ENCODE results near the gene PTPN9. TPM values are rescaled to one million over a fixed set of nuclear protein-coding genes. Genes with fewer than 3 reads are reported as not detected.
A peak's percentile ranks its signal among the peaks of the same experiment; 100 is the strongest.

PTPN9 gene
- total RNA-seq = 10 to 100 TPM; 15.4 to 36.8 (median 20.6) TPM

- H3K4me1 ChIP-seq (replicated peaks in 1 of 2) = peaks cover 0 to 4% of the 10 kb centered on the region in 2 donors
- in situ Hi-C loops (cut with MboI; ENCODE audit: low pct_unique_long_range_greater_than_20kb in 2 of 9, low sequenced_read_pairs in 9 of 9, unreplicated experiment in 9 of 9) = no loop called here
- peak; percentile 77 to 94 (median 92) for ATAC-seq (replicated peaks in 6 of 8)
- 0 to 60% (median 20%) methylated on average over 1 to 9 of the region's 78 CpGs; no CpG with 5 or more reads in 1 of the 10 experiments for WGBS, 10 experiments
- peak within 1 kb of the TSS; percentile 63 to 92 (median 91) for H3K4me3 ChIP-seq
- H3K27ac ChIP-seq = peak within 1 kb of the TSS; percentile 57 to 75
Measured at GRCh38 chr15:75578948-75579920, at the start of gene PTPN9. Gene PTPN9, minus strand, starts transcription at chr15:75579315. Its CDS starts 539 bp downstream, at chr15:75578776.

DNA sequence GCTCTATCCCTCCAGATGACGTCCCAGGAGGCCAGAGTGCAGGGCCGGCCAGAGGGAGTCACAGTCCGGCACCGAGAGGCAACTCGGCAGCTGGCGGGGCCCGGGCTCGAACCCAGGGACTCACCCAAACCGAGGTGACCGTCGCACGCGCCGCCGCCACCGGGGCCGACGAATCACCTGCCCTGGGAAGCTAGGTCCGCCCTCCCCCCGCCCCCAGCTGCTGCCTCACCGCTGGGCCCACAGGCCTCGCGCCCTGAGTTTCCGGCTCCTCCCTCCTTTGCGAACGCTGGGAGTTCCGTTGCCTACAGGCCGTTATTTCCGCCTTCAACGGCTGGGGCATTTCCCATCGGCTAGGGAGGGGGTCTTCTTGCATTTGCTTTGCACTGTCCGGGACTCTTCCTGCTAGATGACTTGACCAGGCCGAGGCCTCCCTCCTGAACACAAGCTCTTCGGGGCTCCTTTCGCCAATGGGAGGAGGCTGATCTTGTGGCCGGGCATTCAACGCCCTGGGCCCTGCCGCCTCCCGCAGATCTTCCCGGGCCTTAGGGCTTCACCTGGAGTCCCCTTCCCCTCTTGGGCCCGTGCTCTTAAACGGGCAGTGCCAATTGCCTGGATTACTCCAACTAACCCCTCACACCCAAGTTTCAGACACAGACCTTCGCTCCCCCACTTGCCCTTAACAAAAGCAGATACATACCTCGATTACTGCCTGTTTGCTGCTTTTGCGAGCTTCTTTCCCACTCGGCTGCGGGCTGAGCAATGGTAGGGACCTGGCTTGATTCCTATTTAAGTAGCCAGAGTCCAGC, 46.6 kb upstream of the PTPN9 start, which contains the start of gene SNUPN:
Gene SNUPN, minus strand, starts transcription at position 184 of the 806 bp plus-strand sequence. CDS start 4,674 bp downstream, outside the sequence.
- ATAC-seq (replicated peaks in 6 of 8) = peak; percentile 75 to 91 (median 88)
- in situ Hi-C loops (cut with MboI; ENCODE audit: low pct_unique_long_range_greater_than_20kb in 2 of 9, low sequenced_read_pairs in 9 of 9, unreplicated experiment in 9 of 9) = no loop called here
- Histone ChIP-seq H3K4me3 (peak within 1 kb of the TSS; percentile 78 to 99 (median 93)), H3K4me1 (replicated peaks in 1 of 2) (peaks cover 0 to 2% of the 10 kb centered on the region in 2 donors), H3K27ac (peak within 1 kb of the TSS; percentile 90 to 97)
- 0 to 6% (median 0%) methylated on average over 1 to 16 of the region's 47 CpGs; no CpG with 5 or more reads in 3 of the 10 experiments for WGBS, 10 experiments

DNA sequence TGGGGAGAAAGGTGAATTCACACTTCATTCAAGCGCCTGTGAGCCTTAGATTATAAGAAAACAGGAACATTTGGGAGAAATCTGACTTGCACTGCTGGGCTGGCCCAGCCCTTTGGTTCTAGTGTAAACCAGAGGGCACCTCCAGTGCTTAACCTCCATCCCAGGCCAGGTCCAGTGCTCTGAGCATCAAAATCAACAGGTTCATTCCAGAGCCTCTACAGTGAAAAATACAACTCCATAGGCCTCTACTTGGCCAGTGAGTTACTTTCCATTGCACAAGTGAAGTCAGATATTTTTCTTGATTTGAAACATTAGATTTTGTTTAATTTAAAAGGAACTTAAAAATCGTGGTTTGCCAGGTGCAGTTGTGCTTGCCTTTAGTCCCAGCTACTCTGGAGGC, 43.4 kb upstream of the PTPN9 start:
- Histone ChIP-seq H3K27ac (no peak overlapping the region), H3K4me3 (no peak overlapping the region), H3K4me1 (replicated peaks in 1 of 2) (peaks cover 0 to 2% of the 10 kb centered on the region in 2 donors)
- in situ Hi-C loops (cut with MboI; ENCODE audit: low pct_unique_long_range_greater_than_20kb in 2 of 9, low sequenced_read_pairs in 9 of 9, unreplicated experiment in 9 of 9) = no loop called here
- WGBS, 10 experiments = 20 to 100% (median 82%) methylated on average over 1 to 2 of the region's 2 CpGs; no CpG with 5 or more reads in 1 of the 10 experiments
- ATAC-seq (replicated peaks in 6 of 8) = no peak

- Histone ChIP-seq H3K4me1 (replicated peaks in 1 of 2) (peaks cover 0 to 2% of the 10 kb centered on the region in 2 donors), H3K27ac (no peak overlapping the region), H3K4me3 (no peak overlapping the region)
- in situ Hi-C loops (cut with MboI; ENCODE audit: low pct_unique_long_range_greater_than_20kb in 2 of 9, low sequenced_read_pairs in 9 of 9, unreplicated experiment in 9 of 9) = no loop called here
- WGBS, 10 experiments = 0 to 93% (median 60%) methylated on average over 1 to 6 of the region's 7 CpGs; no CpG with 5 or more reads in 2 of the 10 experiments
- peak in 3 of 8 experiments; percentile 47 to 64 (median 63) for ATAC-seq (replicated peaks in 6 of 8)
Measured at GRCh38 chr15:75620841-75621391, 41.8 kb upstream of the PTPN9 start.

DNA sequence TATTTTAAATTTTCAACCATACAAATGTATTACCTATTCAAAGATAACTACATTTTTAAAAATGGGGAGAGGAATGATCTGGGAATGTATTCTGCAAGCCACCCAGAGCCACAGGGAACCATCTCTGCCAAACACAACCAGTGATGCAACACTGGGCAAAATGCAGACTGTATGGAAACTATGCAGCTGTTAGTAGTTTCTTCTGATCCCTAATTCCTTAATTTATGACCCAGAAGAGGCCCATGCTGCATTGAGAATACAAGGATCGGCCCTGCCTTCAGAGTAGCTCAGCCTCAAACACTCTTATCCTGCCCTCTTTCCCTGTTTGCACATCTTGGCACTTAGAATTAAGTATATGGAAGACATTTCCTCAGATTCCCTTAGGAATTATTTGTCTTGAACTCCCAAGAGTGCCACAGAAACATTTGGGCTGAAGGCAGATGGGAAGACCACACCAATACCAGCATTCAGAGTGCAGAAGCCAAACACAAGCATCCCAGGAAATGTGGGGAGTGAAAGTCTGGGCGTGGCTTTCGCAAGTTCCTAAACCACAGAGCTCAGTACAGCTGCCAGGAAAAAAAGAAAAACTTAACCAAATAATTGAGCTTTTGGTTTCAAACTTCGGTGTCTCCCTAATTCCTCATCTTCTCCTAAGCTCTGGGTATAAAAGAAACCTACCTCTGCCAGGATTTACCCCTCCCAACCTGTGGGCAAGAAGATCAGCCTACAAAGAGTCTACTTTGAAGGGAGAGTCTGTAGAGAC, 41.1 kb upstream of the PTPN9 start:
- Histone ChIP-seq H3K27ac (peak overlapping the region in 1 of 2 donors; percentile 23), H3K4me3 (no peak overlapping the region), H3K4me1 (replicated peaks in 1 of 2) (peaks cover 0 to 2% of the 10 kb centered on the region in 2 donors)
- ATAC-seq (replicated peaks in 6 of 8) = peak in 3 of 8 experiments; percentile 22 to 72 (median 70)
- in situ Hi-C loops (cut with MboI; ENCODE audit: low pct_unique_long_range_greater_than_20kb in 2 of 9, low sequenced_read_pairs in 9 of 9, unreplicated experiment in 9 of 9) = no loop called here
- 0 to 100% (median 85%) methylated on average over 1 to 4 of the region's 4 CpGs; no CpG with 5 or more reads in 1 of the 10 experiments for WGBS, 10 experiments

- Histone ChIP-seq H3K27ac (no peak overlapping the region), H3K4me3 (no peak overlapping the region), H3K4me1 (replicated peaks in 1 of 2) (no peaks in the 10 kb centered on the region)
- in situ Hi-C loops (cut with MboI; ENCODE audit: low pct_unique_long_range_greater_than_20kb in 2 of 9, low sequenced_read_pairs in 9 of 9, unreplicated experiment in 9 of 9) = no loop called here
- no peak for ATAC-seq (replicated peaks in 6 of 8)
Measured at GRCh38 chr15:75616766-75617165, 37.7 kb upstream of the PTPN9 start.

DNA sequence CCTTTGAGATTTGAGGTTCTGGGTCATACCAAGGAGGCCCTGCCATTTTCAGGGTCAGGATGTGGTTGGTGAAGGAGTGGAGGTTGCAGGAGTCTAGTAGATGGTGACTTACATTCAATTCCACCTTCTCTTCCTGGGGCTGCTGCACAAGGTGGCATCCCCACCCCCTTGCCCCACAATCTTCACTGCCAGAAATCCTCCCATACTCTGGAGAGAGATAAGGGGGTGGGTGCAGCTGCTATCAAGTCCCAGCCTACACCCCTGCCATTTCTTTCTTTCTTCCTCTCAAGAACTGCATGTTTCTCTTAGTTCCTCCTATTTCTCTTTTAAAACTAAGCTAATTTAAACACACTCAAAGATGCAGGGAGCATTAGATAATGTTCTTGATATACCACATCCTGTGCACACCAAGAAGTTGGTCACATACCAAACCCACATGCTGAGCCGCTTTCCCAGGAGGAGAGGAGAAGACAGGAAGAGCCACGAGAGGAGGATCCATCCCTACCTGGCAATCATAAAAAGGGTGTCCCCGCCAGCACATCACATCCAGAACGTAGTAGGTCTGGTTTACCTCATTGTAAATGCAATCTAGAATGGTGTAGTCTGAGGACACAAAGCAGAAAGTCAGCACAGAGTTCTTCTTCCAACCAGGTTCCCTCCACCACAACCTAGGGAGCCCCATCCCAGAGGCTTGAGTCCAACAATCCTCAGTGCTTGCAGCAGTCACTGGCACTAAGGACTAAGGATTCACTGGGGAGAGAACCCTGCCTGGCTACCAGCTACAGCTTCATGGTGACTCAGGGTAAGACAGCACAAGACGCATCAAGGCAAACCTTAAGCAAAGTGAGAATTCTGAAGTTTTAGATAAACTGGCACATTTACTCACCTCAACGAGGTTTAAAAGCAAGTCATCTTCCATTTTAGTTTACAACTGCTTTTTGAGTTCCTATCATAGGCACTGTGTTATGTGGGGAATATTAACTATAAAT, 27.9 kb upstream of the PTPN9 start:
- WGBS, 10 experiments = 77 to 93% (median 83%) methylated on average over 3 to 5 of the region's 6 CpGs; no CpG with 5 or more reads in 2 of the 10 experiments
- no peak overlapping the region for H3K27ac ChIP-seq
- no peak for ATAC-seq (replicated peaks in 6 of 8)
- in situ Hi-C loops (cut with MboI; ENCODE audit: low pct_unique_long_range_greater_than_20kb in 2 of 9, low sequenced_read_pairs in 9 of 9, unreplicated experiment in 9 of 9) = no loop called here
- no peaks in the 10 kb centered on the region for H3K4me1 ChIP-seq (replicated peaks in 1 of 2)
- H3K4me3 ChIP-seq = no peak overlapping the region

- 88 to 100% (median 95%) methylated on average over 1 to 4 of the region's 8 CpGs; no CpG with 5 or more reads in 4 of the 10 experiments for WGBS, 10 experiments
- Histone ChIP-seq H3K27ac (no peak overlapping the region), H3K4me3 (no peak overlapping the region), H3K4me1 (replicated peaks in 1 of 2) (no peaks in the 10 kb centered on the region)
- ATAC-seq (replicated peaks in 6 of 8) = no peak
- in situ Hi-C loops (cut with MboI; ENCODE audit: low pct_unique_long_range_greater_than_20kb in 2 of 9, low sequenced_read_pairs in 9 of 9, unreplicated experiment in 9 of 9) = no loop called here
Measured at GRCh38 chr15:75606026-75606425, 26.9 kb upstream of the PTPN9 start.

GRCh38 chr15:75599401-75599800, 20.3 kb upstream of the PTPN9 start:
- in situ Hi-C loops (cut with MboI; ENCODE audit: low pct_unique_long_range_greater_than_20kb in 2 of 9, low sequenced_read_pairs in 9 of 9, unreplicated experiment in 9 of 9) = no loop called here
- no peak overlapping the region for H3K4me3 ChIP-seq
- ATAC-seq (replicated peaks in 6 of 8) = no peak
- no peak overlapping the region for H3K27ac ChIP-seq
- WGBS, 10 experiments = 0 to 100% (median 41%) methylated on average over 1 to 2 of the region's 2 CpGs; no CpG with 5 or more reads in 4 of the 10 experiments
- no peaks in the 10 kb centered on the region for H3K4me1 ChIP-seq (replicated peaks in 1 of 2)

GRCh38 chr15:75598361-75598760, 19.2 kb upstream of the PTPN9 start:
- H3K4me3 ChIP-seq = no peak overlapping the region

DNA sequence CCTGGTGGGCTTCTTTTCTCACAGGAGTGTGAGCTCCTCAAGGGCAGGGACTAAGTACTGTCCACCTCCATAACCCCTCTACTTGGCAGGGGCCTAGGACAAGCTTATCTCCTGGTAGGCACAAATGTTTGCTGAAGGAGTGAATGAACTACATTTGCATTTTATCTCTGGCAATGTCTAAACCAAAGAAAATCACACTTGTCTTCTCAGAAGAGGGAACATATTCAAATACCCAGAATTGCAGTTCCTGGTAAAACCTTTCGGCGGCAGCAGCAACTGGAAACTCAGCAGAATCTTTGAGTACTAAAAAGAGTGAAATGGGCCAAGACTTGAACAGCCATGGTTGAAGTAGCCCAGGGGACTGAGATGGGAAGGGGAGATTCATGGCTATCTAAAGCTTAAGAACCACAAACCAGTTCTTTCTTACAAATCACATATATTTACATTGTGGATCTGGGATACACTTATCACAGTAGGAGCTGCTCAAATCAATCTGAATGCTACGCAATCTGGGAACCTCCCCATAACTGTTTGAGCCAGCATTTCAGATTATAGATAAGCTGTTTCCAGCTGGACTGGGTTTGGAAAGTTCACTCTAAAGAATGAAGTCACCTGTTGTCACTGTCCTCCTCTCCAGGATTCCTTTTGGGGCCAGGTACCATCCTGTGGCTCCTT, 18.7 kb upstream of the PTPN9 start:
- in situ Hi-C loops (cut with MboI; ENCODE audit: low pct_unique_long_range_greater_than_20kb in 2 of 9, low sequenced_read_pairs in 9 of 9, unreplicated experiment in 9 of 9) = no loop called here
- no peak overlapping the region for H3K4me3 ChIP-seq
- WGBS, 10 experiments = 70 to 100% (median 100%) methylated on average over 1 to 3 of the region's 3 CpGs; no CpG with 5 or more reads in 3 of the 10 experiments
- no peaks in the 10 kb centered on the region for H3K4me1 ChIP-seq (replicated peaks in 1 of 2)
- H3K27ac ChIP-seq = no peak overlapping the region
- peak in 3 of 8 experiments; percentile 20 to 36 (median 23) for ATAC-seq (replicated peaks in 6 of 8)

More at GRCh38 chr15:75598361-75598760, 19.2 kb upstream of the PTPN9 start:
- Histone ChIP-seq H3K4me1 (replicated peaks in 1 of 2) (no peaks in the 10 kb centered on the region), H3K27ac (no peak overlapping the region)
- WGBS, 10 experiments = 71 to 95% (median 77%) methylated on average over 1 to 3 of the region's 4 CpGs; no CpG with 5 or more reads in 6 of the 10 experiments
- ATAC-seq (replicated peaks in 6 of 8) = no peak
- in situ Hi-C loops (cut with MboI; ENCODE audit: low pct_unique_long_range_greater_than_20kb in 2 of 9, low sequenced_read_pairs in 9 of 9, unreplicated experiment in 9 of 9) = no loop called here

Data from motor neuron (in vitro differentiated cells).